ENCODE measurements around the gene MCM3AP.
"Not testable (repeated sequence)": the region's sequence is repeated elsewhere in the genome, so short reads cannot be mapped to it uniquely, and the experiment has no call there.

The MCM3AP gene

DNA sequence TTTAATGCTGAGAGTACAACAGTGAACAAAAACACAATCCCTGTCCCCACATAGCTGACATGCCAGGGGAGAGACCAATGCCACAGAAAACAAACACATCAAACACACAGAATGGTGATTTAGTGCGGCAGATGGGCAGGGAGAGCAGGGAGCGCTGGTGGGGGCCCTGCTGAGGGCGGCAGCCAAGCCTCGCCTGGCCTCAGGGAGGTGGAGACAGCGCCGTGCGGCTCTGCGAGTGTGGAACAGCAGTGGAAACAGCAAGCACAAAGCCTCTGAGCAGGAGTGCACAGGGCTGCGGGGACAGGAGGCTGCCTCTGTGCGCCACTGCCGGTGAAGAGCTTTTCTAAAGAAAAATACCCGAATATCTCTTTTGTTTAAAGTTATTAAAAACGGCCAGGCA lies 17.0 kb downstream of the MCM3AP start:
- no peak for DNase-seq

DNA sequence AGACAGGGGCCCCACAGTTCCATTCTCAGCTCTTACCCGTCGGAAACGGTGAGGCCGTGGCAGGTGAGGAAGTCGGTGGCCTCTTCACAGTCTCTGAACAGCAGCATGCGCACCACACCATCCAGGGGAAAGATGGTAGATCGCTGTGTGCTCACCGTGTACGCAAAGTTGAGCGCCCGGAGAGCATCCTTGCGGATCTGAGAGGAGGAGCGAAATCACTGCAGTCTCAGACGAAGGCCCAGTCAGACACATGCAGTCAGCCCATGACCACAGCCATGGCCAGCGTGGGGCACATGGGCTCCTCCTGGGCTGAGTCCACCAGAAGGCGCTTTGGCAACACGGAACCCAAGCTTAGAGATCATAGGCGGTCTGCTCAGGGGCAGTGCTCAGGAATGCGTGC lies 18.5 kb downstream of the MCM3AP start:
- no peak for DNase-seq

DNA sequence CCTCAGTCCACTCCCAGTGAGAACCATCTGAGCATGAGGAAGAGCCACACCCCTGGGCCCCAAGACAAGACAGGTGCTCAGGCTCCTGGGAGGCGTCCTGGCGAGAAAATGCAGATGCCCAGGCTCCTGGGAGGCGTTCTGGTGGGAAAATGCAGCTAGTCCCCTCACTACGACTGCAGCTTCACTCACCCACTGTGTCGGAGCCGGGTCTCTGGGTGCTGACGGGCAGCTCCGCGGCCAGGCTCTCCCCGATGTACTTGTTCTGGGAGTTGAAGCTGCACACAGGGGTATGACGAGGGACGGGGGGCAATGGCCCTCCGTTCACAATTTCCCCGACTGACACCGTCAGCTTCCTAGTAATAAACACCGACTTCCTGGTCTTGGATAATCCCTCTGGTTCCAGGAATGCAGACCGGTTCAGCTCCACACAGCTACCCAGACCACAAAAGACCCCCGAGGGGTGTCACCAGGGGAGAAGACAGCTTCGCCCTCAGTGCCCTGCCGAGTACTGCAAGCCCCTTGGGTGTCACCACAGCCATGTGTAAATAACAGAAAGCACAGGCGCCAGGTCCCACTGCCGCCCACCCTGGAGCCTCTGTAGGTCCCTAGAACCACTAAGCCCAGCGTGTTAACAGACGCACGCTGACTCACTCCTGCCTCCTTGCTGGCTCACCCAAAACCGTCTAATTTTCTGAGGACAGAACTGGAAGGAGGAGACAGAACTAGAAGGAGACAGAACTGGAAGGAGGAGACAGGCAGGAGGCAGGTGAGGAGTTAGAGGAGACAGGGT lies 19.5 kb downstream of the MCM3AP start:
- no peak for DNase-seq

DNA sequence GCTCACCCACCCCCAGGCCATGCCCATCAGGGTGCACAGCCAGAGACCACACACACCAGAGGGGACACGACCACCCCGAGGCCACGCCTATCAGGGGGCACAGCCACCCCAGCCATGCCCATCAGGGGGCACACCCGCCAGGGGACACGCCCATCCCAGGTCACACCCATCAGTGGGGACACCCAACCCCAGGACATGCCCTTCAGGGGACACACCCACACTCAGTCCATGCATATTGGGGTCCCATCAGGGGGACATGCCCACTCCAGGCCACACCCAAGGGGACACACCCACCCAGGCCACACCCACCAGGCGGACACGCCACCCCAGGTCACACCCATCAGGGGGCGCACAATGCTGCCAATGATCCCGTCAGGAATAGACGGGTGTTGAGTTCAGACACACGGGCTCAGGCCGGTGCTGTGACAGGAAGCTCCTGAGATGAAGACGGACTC lies 20.7 kb downstream of the MCM3AP start:
- no peak for DNase-seq

DNA sequence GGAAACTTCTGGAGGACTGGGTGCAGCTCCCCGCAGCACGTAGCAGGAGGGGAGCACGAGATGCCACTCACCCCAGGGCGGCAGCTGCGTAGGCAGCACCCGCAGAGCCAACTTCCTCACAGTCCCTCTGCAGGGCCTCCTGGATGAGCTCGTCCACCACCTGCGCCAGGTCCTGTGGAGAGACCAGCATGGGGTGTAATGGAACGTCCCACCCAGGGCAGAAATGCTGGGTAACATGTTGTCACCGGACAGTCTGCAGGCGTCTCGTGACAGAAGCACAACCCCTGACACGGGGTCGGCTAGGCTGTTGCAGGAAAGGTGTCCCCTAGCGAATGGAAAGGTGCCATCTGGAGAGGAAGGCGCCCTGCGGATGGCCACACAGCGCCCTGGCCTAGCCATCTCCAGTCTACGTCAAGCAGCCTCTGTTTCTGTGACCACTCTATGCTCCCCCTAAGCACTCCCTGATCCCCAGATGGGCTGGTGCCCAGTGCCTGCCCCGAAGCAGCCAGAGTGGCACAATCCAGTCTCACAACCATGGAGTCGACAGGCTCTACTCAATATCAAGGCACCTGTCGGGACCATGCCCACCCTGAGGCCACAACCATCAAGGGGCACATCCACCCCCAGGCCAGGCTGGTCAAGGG lies 21.2 kb downstream of the MCM3AP start:
- no peak for DNase-seq

DNA sequence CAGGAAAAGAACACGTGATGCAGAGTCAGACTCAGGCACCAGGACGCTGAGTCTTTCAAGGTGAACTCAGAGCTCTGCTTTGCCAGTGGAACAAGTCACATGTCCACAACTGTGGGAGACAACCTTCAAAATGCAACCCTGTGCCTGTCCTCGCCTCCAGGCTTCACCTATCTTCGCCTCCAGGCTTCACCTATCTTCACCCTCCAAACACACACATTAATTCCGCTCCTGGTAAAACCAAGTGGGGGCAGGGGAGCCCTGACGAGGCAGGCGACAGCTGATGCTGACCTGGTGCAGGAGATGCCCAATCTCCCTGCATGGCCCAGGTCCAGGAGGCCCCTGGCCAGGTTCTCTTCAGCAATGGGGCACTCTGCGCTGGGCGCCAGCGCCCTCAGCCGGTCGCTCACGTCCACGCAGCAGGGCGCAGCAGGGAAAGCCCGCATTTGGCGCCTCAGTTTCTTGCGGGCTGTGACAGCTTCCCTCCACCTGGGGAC lies 28.9 kb downstream of the MCM3AP start:
- no peak for DNase-seq

DNA sequence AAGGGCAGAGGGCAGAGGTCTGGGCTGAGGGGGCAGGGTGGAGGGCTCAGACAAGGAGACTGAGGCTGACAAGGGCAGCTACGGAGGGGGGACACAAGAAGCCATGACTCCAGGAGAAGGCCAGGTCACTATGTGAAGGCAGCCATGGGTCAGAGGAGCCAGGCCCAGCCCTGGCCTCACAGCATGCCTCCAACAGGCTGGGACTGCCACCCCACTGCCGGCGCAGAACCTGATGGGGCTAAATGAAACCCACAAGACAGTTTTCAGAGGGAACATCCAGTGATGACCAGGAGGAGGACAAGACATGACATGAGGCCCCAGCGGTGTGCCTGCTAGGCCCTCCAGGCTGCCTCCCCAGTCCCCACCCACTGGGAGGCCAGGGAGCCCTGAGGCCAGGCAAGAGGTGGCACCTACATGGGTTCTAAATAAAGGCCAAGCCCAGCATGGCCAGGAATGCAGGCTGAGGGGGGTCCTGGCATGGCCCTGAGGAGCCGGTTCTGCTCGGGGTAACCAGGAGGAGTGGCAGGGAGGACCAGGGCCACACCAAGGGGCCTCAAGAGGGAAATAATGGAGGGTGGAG lies 29.6 kb downstream of the MCM3AP start:
- no peak for DNase-seq

DNA sequence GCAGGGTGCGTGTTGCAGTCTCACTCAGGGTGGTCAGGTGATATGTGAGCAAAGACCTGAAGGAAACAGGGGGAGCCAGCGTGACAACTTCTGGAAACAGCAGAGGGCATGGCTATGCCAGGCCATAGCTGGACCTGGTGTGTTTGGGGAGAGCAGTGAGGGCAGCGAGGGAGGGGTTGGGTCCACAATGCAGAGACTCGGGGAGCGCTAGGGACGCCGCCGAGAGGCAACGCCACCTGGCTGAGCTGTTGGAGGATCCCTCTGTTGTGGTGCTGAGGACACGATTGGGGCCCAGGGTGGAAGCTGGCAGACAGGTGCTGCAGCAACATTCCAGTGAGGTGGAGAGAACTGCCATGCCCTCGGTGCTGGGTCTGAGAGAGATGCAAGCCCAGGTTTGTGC lies 30.2 kb downstream of the MCM3AP start:
- DNase-seq: no peak

DNA sequence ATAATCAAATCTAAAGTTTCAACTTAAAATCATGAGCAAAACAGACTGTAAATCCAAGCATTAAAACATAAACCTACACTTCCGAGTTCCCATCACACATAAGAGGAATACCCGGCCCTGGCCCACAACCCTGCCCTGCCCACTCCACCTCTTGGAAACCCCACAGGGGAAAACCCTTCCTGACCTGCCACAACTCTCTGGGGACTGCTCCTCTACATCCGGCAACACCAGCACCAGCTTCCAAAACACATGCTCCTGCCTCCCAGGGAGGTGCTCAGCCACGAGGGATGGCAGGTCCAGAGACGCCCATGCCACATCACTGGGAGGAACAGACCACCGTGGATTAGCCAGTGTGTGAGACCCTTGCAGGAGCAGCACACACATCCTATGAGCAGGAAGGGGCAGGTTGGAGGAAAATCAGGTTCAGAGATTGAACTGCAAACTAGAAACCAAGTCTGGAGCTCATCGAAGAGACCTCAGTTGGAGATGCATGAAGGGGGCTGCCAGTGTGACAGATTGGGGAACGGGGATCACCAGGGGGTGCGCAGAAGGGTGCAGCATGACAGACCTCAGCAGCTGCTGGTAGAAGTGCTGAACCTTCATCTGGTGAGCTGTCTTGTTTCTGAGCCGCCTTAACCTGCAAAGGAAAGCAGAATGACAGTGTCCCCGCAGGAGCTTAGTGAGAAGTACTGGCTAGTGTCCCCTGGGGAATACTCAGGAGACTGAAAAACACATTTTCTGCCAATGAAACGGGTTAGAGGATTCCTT lies 31.0 kb downstream of the MCM3AP start:
- DNase-seq: no peak

DNA sequence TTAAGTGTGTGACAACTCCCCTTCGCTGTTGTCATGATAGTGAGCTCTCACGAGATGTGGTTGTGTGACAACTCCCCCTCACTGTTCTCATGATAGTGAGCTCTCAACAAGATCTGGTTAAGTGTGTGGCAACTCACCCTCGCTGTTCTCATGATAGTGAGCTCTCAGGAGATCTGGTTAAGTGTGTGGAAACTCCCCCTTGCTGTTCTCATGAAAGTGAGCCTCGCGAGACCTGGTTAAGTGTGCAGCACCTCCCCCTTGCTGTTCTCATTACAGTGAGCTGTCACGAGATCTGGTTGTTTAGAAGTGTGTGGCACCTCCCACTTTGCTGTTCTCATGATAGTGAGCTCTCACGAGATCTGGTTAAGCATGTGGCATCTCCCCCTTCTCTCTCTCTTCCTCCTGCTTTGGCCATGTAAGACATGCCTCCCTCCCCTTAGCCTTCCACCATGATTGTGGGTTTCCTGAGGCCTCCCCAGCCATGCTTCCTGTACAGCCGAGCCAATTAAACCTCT lies 31.7 kb downstream of the MCM3AP start:
- no peak for DNase-seq

DNA sequence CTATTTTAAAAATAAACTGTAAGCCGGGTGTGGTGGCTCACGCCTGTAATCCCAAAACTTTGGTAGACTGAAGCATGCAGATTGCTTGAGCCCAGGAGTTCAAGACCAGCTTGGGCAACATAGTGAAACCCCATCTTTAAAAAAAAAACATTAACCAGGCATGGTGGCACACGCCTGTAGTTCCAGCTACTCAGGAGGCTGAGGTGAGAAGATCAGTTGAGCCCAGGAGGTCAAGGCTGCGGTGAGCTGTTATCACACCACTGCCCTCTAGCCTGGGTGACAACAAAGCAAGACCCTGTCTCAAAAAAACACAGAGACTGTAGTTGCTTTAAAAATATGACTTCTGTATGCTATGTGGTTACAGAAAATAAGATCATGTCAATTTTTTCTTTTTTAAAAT lies 32.6 kb downstream of the MCM3AP start:
- DNase-seq: no peak

DNA sequence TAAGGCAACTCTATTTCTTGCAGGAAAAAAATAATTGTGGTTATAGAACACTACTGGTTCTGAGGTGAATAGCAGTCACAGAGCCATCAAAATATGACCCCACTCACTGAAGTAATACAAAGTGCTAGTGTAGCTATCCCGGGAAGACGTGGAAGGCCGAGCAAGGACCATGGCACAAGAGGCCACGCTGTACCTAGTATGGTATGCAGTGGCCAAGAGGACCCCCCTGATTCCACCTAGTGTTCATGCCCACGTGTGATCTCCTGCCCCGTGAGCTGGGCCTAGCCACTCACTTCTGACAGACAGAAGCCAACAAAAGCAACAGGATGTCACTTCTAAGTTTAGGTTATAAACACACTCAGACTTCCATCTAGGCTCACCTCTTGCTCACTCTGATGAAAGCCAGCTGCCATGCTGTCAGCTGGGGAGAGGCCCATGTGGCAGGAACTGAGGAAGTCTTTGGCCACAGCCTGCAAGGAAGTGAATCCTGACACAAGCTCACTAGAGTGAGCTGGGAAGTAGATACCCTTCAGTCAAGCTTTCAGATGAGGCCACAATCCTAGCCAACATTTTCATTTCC lies 35.2 kb downstream of the MCM3AP start:
- peak; percentile 30 for DNase-seq

DNA sequence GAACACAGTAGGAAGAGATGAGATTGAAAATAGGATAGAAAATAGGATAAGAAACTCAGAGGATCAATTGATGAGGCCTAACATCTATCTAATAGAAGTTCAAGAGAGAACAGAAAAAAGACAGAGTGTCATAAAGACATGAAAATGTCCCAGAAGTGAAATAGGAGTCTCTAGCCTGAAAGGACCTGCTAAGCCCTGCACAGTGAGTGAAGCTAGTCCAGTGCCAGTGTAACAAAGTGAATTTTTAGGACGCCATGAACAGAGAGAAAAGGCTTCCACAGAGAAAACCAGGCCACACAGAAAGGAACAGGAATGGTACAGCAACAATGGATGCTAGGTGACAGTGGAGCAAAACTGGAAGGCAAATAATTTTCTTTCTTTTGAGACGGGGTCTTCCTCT lies 36.6 kb downstream of the MCM3AP start:
- no peak for DNase-seq

DNA sequence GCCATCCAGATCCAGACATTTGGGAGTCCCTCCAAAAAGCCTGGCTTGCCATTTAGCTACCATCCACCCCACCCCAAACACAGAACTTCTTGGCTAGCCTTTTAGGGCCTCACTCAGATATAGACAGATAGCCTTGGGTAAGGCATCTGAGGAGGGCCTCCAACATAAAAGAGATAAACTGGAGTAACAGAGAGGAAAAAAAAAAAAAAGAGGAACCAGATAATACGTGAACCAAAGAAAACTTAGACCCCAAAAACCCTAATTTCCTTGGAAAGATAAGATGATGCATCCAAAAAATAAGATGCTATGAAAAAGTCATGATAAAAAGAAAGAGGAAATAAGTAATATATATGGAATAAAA lies 37.0 kb downstream of the MCM3AP start:
- no peak for DNase-seq

DNA sequence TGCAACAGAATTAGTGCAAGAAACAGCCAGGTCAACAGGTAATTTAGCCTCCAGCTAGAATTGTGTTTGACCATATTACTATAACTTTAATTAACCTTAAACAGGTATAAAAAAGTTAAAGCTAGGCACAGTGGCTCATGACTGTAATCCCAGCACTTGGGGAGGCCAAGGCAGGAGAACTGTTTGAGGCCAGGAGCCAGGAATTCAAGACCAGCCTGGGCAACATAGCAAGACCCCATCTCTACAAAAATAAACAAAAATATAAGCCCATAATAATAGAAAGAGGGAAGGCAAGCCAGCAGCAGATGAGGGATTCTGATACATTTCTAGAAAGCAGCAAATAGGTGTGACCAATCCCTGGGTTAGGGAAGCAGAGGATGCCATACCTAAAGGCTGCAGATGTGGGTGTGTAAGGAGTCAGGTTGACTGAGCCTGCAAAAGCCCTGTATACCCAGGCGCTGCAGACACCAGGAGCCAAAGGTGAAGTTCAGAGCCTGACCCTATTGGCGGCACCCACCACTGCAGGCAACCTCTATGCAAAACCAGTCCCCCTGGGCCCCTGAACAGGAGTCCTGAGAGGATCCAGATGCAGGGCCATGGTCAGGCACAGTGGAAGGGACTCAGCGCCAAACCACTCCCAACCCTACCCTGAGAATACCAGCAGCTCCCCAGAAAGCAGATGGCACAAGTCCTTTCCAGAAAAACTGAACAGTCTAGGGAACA lies 37.6 kb downstream of the MCM3AP start:
- no peak for DNase-seq

DNA sequence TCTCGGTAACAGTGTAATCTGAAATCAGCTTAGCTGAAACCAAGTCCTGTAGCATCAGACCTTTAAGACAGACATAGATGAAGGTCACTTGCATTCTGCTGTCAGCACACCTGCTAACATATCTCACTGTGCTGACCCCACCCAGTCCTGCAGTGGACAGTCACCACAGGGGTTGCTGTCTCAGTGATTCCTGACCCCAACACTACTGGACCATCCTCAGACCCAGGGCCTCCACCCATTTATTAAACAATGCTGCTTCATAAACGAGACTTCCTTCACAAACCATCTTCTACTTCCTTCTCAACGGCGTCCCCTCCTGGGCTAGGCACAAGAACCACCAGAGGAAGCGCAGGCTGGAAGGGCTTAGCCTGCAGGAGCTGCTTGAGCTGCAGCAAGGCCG lies 39.1 kb downstream of the MCM3AP start:
- DNase-seq: no peak

DNA sequence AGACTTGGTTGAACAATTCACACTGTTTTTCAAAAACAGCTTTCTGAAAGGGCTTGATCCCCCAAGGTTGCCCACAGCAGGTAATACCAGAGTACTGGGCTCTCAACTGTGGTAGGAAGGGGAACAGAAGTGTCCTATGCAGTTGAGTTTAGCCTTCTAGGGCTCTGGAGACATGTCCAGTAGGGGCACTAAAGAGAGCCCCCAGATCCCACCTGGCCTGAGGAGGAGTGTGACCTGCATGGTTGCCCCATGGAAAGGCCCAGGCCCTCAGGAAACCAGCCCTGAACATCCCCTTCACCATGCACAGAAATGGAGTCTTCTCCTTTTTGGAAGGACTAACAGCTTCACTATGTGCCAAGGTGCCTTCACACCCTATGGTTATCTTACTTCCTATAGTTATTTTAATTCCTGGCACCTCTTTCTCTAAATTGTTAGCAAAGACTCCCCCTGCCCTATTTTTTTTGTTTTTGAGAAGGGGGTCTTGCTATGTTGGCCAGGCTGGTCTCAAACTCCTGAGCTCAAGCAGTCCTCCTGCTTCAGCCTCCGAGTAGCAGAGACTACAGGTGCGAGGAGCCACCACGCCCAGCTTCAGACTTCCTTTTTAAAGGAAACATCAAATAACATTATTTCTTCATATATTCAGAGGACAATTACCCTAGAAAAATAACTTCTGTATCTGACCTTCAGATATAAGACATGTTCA lies 40.0 kb downstream of the MCM3AP start:
- DNase-seq: no peak

DNA sequence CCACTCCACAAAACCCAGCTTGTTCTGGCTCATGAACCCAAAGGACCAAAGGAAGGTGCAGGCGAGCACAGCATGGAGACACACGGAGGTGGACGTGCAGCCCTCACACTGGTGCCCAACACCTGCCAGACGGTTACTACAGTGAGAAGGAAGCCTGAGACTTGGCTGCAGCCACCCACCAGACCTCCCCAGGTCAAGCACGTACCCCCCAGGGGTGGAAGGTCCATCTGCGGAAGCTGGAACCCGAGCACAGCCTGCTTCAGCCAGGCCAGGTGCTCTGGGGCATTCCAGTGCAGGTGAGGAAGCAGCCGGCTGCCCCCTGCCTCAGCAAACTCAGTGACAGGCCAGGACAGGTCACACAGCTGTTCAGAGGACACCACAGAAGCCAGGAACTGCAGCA lies 40.8 kb downstream of the MCM3AP start:
- no peak for DNase-seq

DNA sequence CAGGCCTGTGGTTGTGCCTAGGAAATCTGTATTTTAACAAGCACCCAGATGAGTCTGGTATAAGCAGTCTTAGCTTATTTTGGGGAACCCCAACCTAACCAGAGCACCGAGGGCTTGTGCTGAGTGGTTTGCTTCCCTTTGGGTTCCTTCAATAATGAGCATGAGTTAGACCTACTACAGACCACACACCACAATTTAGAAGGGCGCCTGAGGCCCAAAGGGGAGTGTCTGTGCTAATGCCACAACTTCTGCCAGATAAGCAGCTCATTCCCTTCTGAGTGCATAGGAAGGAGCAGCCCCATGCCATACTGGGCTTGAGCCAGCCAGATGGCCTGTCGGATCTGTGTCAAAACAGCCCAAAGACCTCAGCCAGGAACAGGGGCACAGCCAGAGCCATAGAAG lies 41.5 kb downstream of the MCM3AP start:
- no peak for DNase-seq

DNA sequence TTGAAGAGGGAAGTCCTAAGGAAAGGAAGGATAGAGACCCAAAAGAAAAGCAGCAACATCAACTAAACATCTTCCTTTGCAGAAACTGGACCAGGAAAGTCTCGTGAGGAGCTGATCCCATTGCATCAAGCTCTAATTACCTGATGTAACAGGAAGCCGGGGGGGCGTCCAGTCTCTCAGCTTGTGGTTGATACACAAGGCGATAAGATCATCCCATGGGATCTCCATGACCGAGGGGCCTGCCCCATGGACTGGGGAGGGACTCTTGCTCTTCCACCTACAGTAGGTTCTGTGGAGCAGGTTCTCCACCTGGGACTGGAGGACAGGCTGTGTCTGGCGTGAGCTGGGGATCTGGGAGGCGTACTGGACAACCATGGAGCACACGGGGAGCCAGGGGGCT lies 42.1 kb downstream of the MCM3AP start:
- DNase-seq: no peak

DNA sequence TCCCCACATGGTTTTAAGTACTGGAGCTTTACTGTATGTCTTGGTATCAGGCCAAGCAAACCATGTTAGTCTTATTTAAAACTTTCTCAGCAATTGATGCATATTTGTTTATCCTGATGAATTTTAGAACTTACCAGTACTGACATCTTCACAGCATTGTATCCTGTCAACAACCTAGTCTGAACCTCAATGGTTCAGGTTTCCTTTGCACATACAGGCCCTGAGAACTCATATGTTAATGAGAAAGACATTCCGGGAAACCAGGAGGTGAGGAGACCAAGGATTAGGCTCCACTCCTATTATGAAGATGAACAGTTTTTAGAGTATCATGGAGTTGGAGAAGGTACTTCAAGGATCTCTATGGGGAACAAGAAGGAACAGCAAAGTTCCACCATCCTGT lies 43.8 kb downstream of the MCM3AP start:
- not testable (repeated sequence) for DNase-seq
